ENCODE measurements around the gene VARS2. TPM values are rescaled to one million over a fixed set of nuclear protein-coding genes. Genes with fewer than 3 reads are reported as not detected.

The VARS2 gene
- total and polyA plus RNA-seq, 2 donors (not counting 3 experiments of a cell fraction or from before 2014, with no cell fraction given) = 17.8 to 34.3 TPM

DNA sequence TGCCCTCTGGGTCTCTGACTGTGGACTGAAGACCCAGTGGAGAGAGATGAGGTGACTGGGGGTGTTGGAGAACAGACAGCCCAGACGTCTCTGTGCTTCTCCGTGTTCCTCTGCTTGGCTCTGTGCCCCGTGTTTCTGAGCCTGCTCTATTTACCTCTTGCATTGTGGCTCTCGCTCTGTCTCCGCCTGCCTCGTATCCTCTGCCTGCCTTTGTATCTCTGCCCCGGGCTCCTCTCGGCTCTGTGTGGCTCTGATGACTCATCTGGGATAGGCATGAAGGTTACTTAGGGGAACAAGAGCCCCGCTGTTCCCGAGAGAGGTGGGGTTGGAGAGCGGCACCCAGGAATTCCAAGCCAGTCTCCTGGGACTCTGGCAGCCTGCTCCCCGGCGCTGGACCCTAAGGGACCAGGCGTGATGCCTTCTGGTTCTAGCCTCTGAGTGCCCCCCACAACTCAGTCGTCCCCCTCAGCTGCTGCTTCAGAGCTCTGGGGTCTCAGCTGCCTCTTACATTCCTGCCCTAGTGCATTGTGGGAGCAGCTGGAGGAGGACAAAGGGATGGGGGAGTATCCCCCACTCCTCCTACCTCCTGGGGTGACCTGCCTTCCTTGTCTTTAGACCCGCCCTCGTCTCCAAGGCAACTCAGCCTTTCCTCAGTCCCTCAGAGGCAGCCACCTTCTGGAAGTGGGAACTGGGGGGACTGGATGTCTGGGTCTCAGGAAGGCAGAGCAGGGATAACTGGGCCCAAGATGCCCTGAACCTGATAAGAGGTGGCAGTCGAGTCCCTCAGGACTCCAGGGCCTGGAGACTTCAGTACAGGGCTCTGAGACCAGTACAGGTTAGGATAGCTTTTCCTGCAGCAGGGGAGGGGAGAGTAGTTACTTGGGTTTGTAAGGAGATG lies 27.8 kb upstream of the VARS2 start:
- Histone ChIP-seq H3K27ac (ENCODE audit: insufficient read depth, low read depth, low read length) (no peak overlapping the region), H4K20me1 (replicated peaks; ENCODE audit: control insufficient read depth, extremely low read depth, insufficient read depth, low read length) (no peaks in the 10 kb centered on the region), H3K4me1 (ENCODE audit: control insufficient read depth, extremely low read depth, insufficient read depth, low read length) (no peaks in the 10 kb centered on the region), H3K79me2 (ENCODE audit: control insufficient read depth, insufficient read depth, low read length) (no peaks in the 10 kb centered on the region), H3K9ac (replicated peaks; ENCODE audit: extremely low read depth, insufficient read depth, low read length) (no peak overlapping the region), H3K4me3 (replicated peaks in 1 of 3; ENCODE audit: insufficient read depth in 1 of 3, low read depth in 1 of 3, low read length in 3 of 3) (no peak overlapping the region), H3K27me3 (ENCODE audit: control insufficient read depth in 2 of 2, insufficient read depth in 2 of 2, low read length in 2 of 2) (peaks cover 0 to under 1% of the 10 kb centered on the region in 2 experiments), H3K9me3 (replicated peaks; ENCODE audit: control insufficient read depth, insufficient read depth, low read length) (no peaks in the 10 kb centered on the region), H3K9me1 (replicated peaks; ENCODE audit: control insufficient read depth, extremely low read depth, insufficient read depth, low read length) (no peaks in the 10 kb centered on the region), H3K4me2 (ENCODE audit: insufficient read depth, low read length) (no peak overlapping the region), H3K36me3 (ENCODE audit: control insufficient read depth in 2 of 2, extremely low read depth in 1 of 2, insufficient read depth in 2 of 2, low read length in 2 of 2) (no peaks in the 10 kb centered on the region), H2AFZ (ENCODE audit: low read depth, low read length) (no peak overlapping the region)
- dilution Hi-C loops (cut with MboI; ENCODE audit: extremely low pct_ligation_motif_present, low sequenced_read_pairs) = loop anchor here (25.0 kb wide), 1 partner anchor 149 kb away; the partner anchor contains the start of genes FLOT1 and IER3
- no peak for TF ChIP-seq EZH2 (IDR thresholded peaks at IDR 0.05; ENCODE audit: borderline replicate concordance, low read depth, low read length, severe bottlenecking)
- TF ChIP-seq POLR2AphosphoS5 (IDR thresholded peaks at IDR 0.05; ENCODE audit: insufficient read depth, low read depth, low read length) = no peak
- TF ChIP-seq FOS (IDR thresholded peaks at IDR 0.05; ENCODE audit: borderline replicate concordance, insufficient read depth, low read length) = no peak
- TF ChIP-seq MYC (IDR thresholded peaks at IDR 0.05; ENCODE audit: low read depth, low read length) = no peak
- no peak for TF ChIP-seq POLR2A (IDR thresholded peaks at IDR 0.05; ENCODE audit: low read depth, low read length)
- no peak for TF ChIP-seq JUN (IDR thresholded peaks at IDR 0.05; ENCODE audit: borderline replicate concordance, insufficient read depth, insufficient read length, low read depth)
- TF ChIP-seq, protein P1, sequence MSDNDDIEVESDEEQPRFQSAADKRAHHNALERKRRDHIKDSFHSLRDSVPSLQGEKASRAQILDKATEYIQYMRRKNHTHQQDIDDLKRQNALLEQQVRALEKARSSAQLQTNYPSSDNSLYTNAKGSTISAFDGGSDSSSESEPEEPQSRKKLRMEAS (IDR thresholded peaks at IDR 0.05; ENCODE audit: insufficient read depth, insufficient read length) = no peak
- TF ChIP-seq, protein P2, sequence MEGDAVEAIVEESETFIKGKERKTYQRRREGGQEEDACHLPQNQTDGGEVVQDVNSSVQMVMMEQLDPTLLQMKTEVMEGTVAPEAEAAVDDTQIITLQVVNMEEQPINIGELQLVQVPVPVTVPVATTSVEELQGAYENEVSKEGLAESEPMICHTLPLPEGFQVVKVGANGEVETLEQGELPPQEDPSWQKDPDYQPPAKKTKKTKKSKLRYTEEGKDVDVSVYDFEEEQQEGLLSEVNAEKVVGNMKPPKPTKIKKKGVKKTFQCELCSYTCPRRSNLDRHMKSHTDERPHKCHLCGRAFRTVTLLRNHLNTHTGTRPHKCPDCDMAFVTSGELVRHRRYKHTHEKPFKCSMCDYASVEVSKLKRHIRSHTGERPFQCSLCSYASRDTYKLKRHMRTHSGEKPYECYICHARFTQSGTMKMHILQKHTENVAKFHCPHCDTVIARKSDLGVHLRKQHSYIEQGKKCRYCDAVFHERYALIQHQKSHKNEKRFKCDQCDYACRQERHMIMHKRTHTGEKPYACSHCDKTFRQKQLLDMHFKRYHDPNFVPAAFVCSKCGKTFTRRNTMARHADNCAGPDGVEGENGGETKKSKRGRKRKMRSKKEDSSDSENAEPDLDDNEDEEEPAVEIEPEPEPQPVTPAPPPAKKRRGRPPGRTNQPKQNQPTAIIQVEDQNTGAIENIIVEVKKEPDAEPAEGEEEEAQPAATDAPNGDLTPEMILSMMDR (IDR thresholded peaks at IDR 0.05; ENCODE audit: extremely low read depth in 1 of 2, insufficient read depth in 1 of 2, low read depth in 1 of 2, low read length in 2 of 2) = no peak
- TF ChIP-seq GATA2 (IDR thresholded peaks at IDR 0.05; ENCODE audit: insufficient read depth, insufficient read length, low read depth, low read length) = no peak
- DNase-seq (ENCODE audit: low read depth, low spot score) (no peak), FAIRE-seq (no peak)
- ChIA-PET CTCF (interaction anchor here (1.6 to 7.0 kb wide), 5 partner anchors 10 to 207 kb away, joined by 3 to 36 read pairs (median 6); no protein-coding TSS in a partner anchor), POLR2A (no interaction called here)
- intact Hi-C loops (cut with micrococcal nuclease) = no loop called here
- no TSS peak for BruUV-seq (replicated peaks)
